Skeletal muscle satellite cell (primary cell): ENCODE data around the gene NPR1.
"Not testable (repeated sequence)": the region's sequence is repeated elsewhere in the genome, so short reads cannot be mapped to it uniquely, and the experiment has no call there.

Experiments used
- H3K27me3 ChIP-seq: 2 replicates; pipeline ENCODE4 v1.7.0; 2013; ENCODE audit warnings: low read length; ENCODE audit not compliant: control insufficient read depth, insufficient read depth
- H3K36me3 ChIP-seq: 2 replicates; pipeline ENCODE4 v1.7.0; 2013; ENCODE audit warnings: mild to moderate bottlenecking, control low read depth, low read length; ENCODE audit not compliant: insufficient read depth
- H3K4me1 ChIP-seq: 2 replicates; pipeline ENCODE4 v1.7.0; 2013; ENCODE audit warnings: low read length; ENCODE audit not compliant: control insufficient read depth, insufficient read depth
- H3K4me2 ChIP-seq: 2 replicates; pipeline ENCODE4 v1.7.0; 2013; ENCODE audit warnings: mild to moderate bottlenecking, low read length
- H3K4me3 ChIP-seq: 2 replicates; pipeline ENCODE4 v1.7.0; 2013; ENCODE audit warnings: low read length
- H3K9ac ChIP-seq: 2 replicates; pipeline ENCODE4 v1.7.0; 2013; ENCODE audit warnings: mild to moderate bottlenecking, low read depth, low read length, moderate library complexity
- H3K9me3 ChIP-seq: replicated peaks from 2 replicates; pipeline ENCODE4 v1.7.0; 2013; ENCODE audit warnings: mild to moderate bottlenecking, control low read depth, low read length

The NPR1 gene

GRCh38 chr1:153639280-153639679, 39.2 kb upstream of the NPR1 start:
- Histone ChIP-seq H3K36me3 (peaks cover 80% of the 10 kb centered on the region), H3K27me3 (no peaks in the 10 kb centered on the region)

GRCh38 chr1:153640213-153640612, 38.3 kb upstream of the NPR1 start:
- peaks cover 15% of the 10 kb centered on the region for H3K4me1 ChIP-seq
- H3K4me3 ChIP-seq, H3K9me3 ChIP-seq, H3K27me3 ChIP-seq, H3K4me2 ChIP-seq, H3K9ac ChIP-seq: not testable (repeated sequence)
- peaks cover 89% of the 10 kb centered on the region for H3K36me3 ChIP-seq

More at GRCh38 chr1:153639280-153639679, 39.2 kb upstream of the NPR1 start:
- Histone ChIP-seq H3K9ac (no peak overlapping the region), H3K4me2 (no peak overlapping the region), H3K4me1 (peaks cover 15% of the 10 kb centered on the region), H3K9me3 (no peaks in the 10 kb centered on the region), H3K4me3 (no peak overlapping the region)

- no peak overlapping the region for H3K4me2 ChIP-seq
- no peak overlapping the region for H3K4me3 ChIP-seq
- H3K9me3 ChIP-seq, result no peaks in the 10 kb centered on the region
- peaks cover 96% of the 10 kb centered on the region for H3K36me3 ChIP-seq
- H3K27me3 ChIP-seq, result no peaks in the 10 kb centered on the region
- H3K9ac ChIP-seq, result no peak overlapping the region
- H3K4me1 ChIP-seq, result peaks cover 12% of the 10 kb centered on the region
Measured at GRCh38 chr1:153640861-153641260, 37.6 kb upstream of the NPR1 start.

GRCh38 chr1:153642161-153642560, 36.3 kb upstream of the NPR1 start:
- Histone ChIP-seq H3K36me3 (peaks cover 95% of the 10 kb centered on the region), H3K4me1 (peaks cover under 1% of the 10 kb centered on the region)

GRCh38 chr1:153643100-153643499, 35.4 kb upstream of the NPR1 start:
- no peak overlapping the region for H3K9ac ChIP-seq

More at GRCh38 chr1:153642161-153642560, 36.3 kb upstream of the NPR1 start:
- Histone ChIP-seq H3K4me2 (no peak overlapping the region), H3K27me3 (no peaks in the 10 kb centered on the region), H3K4me3 (no peak overlapping the region), H3K9me3 (no peaks in the 10 kb centered on the region), H3K9ac (no peak overlapping the region)

GRCh38 chr1:153643816-153644215, 34.7 kb upstream of the NPR1 start:
- no peaks in the 10 kb centered on the region for H3K27me3 ChIP-seq
- no peak overlapping the region for H3K4me3 ChIP-seq
- H3K36me3 ChIP-seq, result peaks cover 81% of the 10 kb centered on the region
- no peaks in the 10 kb centered on the region for H3K9me3 ChIP-seq
- H3K4me2 ChIP-seq, result no peak overlapping the region
- no peaks in the 10 kb centered on the region for H3K4me1 ChIP-seq
- no peak overlapping the region for H3K9ac ChIP-seq

More at GRCh38 chr1:153643100-153643499, 35.4 kb upstream of the NPR1 start:
- H3K4me3 ChIP-seq, result no peak overlapping the region
- no peaks in the 10 kb centered on the region for H3K4me1 ChIP-seq
- peaks cover 86% of the 10 kb centered on the region for H3K36me3 ChIP-seq
- H3K27me3 ChIP-seq, result no peaks in the 10 kb centered on the region
- H3K9me3 ChIP-seq, result no peaks in the 10 kb centered on the region
- H3K4me2 ChIP-seq, result no peak overlapping the region

GRCh38 chr1:153646672-153647345, 31.7 kb upstream of the NPR1 start:
- H3K9me3 ChIP-seq, result no peaks in the 10 kb centered on the region
- no peak overlapping the region for H3K4me2 ChIP-seq
- H3K27me3 ChIP-seq, result no peaks in the 10 kb centered on the region
- H3K9ac ChIP-seq, result no peak overlapping the region
- peaks cover 51% of the 10 kb centered on the region for H3K36me3 ChIP-seq
- no peaks in the 10 kb centered on the region for H3K4me1 ChIP-seq
- H3K4me3 ChIP-seq, result no peak overlapping the region

GRCh38 chr1:153647346-153647714, 31.2 kb upstream of the NPR1 start:
- H3K9ac ChIP-seq, result no peak overlapping the region
- peaks cover 46% of the 10 kb centered on the region for H3K36me3 ChIP-seq
- no peak overlapping the region for H3K4me3 ChIP-seq
- no peaks in the 10 kb centered on the region for H3K4me1 ChIP-seq
- H3K9me3 ChIP-seq, result no peaks in the 10 kb centered on the region
- no peaks in the 10 kb centered on the region for H3K27me3 ChIP-seq
- no peak overlapping the region for H3K4me2 ChIP-seq

GRCh38 chr1:153648000-153648643, 30.4 kb upstream of the NPR1 start:
- H3K36me3 ChIP-seq, result peaks cover 38% of the 10 kb centered on the region
- H3K4me1 ChIP-seq, result peaks cover 8% of the 10 kb centered on the region
- H3K27me3 ChIP-seq, result no peaks in the 10 kb centered on the region
- H3K9ac ChIP-seq, result no peak overlapping the region
- H3K4me2 ChIP-seq, result no peak overlapping the region
- no peak overlapping the region for H3K4me3 ChIP-seq
- no peaks in the 10 kb centered on the region for H3K9me3 ChIP-seq

- no peak overlapping the region for H3K4me3 ChIP-seq
Measured at GRCh38 chr1:153649137-153649862, 29.2 kb upstream of the NPR1 start.

GRCh38 chr1:153649863-153650235, 28.6 kb upstream of the NPR1 start:
- H3K9ac ChIP-seq, result no peak overlapping the region
- H3K4me3 ChIP-seq, result no peak overlapping the region
- H3K4me2 ChIP-seq, result no peak overlapping the region

More at GRCh38 chr1:153649137-153649862, 29.2 kb upstream of the NPR1 start:
- no peak overlapping the region for H3K9ac ChIP-seq
- H3K4me2 ChIP-seq, result no peak overlapping the region
- peaks cover 12% of the 10 kb centered on the region for H3K4me1 ChIP-seq
- peaks cover 27% of the 10 kb centered on the region for H3K36me3 ChIP-seq
- no peaks in the 10 kb centered on the region for H3K9me3 ChIP-seq
- H3K27me3 ChIP-seq, result no peaks in the 10 kb centered on the region

More at GRCh38 chr1:153649863-153650235, 28.6 kb upstream of the NPR1 start:
- peaks cover 12% of the 10 kb centered on the region for H3K4me1 ChIP-seq
- H3K27me3 ChIP-seq, result no peaks in the 10 kb centered on the region
- H3K36me3 ChIP-seq, result peaks cover 21% of the 10 kb centered on the region
- no peaks in the 10 kb centered on the region for H3K9me3 ChIP-seq
